HG03045 (cell line): ENCODE measurements around the gene VEGFA.

Experiments
- ATAC-seq: cut with Tn5 transposase; IDR thresholded peaks from one replicate; pipeline ENCODE4 v1.9.1; 2021; ENCODE audit warnings: mild to moderate bottlenecking, moderate library complexity; ENCODE audit not compliant: unreplicated experiment

Gene VEGFA

GRCh38 chr6:43820486-43820885, 50.5 kb downstream of the VEGFA start:
- ATAC-seq, result no peak

DNA sequence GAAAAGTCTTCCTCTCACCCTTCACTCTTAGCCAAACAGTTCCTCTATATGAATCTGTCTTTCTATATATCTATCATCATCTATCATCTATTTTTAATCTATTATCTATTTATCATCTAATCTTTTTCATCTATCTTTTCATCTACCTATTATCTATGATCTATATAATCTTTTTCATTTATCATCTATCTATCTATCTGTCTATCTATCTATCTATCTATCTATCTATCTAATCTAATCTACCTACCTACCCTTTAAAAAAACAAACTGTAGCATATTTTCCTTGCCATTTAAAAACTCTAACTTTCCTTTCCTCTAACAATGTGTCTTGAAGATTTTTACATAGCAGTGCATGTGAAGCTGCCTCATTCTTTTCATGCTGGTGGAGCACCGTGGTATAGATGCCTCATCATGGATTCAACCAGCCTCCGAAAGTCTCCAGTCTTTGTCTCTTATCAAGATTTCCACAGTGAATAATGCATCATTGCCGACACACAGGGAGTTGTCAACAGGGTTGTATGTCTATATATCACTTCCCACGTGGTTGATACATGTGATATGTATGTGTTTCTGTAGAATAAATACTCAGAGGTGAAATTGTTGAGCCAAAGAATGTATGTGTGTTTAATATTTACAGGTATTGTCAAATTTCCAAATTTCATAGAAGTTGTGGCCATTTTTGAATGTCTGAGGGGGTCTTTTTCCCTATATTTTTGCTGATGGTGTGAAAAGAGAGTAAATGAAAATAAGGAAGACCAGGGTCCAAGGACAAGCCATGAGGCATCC, 51.3 kb downstream of the VEGFA start:
- ATAC-seq, result no peak

GRCh38 chr6:43823390-43823789, 53.4 kb downstream of the VEGFA start:
- no peak for ATAC-seq

DNA sequence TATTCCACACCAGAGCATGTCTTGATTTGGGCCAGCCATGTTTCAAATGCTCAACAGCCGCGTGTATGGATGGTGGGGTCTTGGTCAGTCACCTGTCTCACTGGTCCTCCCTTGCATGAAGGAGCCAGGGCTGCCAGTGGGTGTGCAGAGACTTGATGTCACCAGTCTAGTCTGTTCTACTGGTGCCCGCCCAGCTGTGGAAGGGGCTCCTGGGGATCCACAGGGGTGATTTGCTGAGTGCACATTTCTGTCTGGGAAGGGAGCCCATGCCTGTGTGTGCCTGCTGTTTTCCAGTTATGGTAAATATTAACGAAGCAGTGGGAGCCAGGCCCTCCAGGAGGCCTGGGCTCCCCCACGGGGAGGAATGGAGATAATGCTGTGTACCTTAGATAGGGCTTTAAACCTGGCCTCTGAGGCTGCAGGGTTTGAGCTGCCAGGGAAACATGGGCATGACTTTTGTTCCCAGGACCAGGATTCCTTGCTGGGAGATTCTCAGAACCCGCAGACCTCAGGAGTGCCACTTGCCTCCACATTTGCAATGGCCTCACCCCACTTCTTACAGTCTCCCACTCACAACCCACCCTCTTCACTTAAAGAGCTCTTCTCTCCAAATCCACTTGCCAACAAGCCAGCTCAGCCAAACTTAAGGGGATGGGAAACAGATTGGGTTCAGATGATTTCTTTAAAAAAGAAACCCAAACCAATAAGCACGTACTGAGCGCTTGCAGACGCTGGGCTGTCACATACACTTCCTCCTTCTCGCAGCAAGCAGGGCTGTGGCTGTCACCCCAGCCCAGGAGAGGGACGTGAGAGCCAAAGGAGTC, 54.1 kb downstream of the VEGFA start:
- no peak for ATAC-seq

DNA sequence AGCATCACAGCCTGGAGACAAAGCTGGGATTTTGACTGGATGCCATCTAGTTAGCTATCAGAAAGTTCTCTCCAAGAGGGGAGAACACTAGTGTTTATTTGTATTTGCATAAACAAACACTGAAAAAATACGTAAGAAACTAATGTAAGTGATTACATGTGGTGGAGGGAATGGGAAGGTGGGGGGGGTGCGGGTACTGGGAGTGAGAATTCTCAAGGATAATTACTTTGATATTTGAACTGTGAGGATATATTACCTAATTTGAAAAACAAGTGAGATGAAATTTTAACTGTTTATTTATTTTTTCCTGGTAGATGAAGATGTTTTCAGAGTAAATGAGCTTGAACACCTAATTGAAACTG, 54.7 kb downstream of the VEGFA start:
- ATAC-seq, result no peak

DNA sequence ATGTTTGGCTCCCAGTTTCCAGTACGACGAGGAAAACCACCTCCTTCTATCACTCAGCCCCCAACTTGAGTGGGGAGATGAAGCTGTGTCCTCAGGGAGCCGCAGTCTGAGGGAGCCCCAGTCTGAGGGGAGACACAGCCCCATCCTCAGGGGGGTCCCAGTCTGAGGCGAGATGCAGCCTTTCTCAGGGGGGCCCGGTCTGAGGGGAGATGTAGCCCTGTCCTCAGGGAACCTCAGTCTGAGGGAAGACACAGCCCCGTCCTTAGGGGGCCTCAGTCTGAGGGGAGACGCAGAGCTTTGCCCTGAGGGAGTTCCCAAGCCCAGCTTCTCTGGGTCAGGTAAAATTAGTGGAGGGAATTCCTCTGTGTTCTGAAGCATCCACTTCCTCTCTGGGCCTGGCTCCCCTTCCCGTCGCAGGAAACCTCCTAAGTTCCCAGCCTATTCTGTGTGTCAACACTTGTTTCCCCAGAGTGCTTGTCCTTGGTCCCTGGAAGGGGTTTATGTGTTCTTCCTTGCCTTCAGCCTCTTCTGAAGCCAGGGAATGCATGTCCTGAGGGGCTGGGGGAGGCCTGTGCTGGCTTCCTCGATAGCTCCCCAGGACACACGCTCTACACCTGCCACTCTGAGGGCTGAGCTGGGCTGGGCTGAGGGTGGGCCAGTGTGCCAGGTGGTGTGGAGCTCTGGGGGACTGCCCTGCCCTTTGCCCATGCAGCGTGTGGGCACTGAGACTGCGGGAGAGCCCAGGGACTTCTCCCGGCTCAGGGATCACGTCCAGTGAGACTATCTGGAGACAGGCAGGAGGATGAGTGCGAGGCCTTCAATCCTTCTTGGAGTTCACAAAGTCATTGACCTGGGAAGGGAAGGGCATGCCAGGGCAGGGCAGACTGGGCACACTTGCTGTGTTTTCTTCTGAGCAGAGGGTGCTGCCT, 55.4 kb downstream of the VEGFA start:
- ATAC-seq, result no peak

DNA sequence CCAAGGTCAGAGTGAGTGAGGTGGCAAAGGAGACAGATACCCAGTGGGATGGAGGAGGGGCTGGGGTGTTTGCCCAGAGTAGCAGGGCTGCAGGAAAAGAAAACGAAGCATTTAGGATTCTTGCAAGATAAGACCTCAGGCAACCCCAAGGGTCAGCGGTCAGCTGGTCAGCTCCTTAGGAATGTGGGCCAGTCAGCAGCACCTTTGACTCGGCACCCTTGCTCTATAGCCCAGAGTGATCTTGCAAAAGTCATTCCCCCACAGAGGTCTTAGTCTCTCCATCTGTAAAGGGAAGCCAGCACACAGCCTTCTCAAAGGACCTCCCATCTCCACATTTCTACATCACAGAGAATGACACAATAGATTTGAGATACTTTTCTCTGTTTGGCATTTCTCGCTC, 56.7 kb downstream of the VEGFA start:
- no peak for ATAC-seq

GRCh38 chr6:43827898-43828297, 57.9 kb downstream of the VEGFA start:
- no peak for ATAC-seq

DNA sequence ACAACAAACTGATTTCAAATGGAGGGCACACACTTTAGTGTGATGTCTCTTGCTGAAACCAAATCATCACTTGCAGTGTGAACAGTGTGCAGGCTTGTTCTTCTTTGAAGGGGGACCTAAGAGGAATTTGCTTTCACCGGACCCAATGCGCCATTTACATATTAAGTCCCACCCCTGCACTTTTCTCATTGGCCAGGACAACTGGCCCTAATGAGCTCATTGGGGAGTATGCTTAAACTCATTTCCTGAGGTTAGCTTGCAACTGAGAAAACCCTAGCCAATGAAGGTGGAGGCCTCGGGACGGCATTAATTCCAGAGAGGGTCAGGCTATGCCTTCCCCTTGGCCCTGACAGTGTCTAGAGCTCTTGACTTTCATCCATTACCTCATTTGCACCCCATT, 58.7 kb downstream of the VEGFA start:
- ATAC-seq, result no peak

DNA sequence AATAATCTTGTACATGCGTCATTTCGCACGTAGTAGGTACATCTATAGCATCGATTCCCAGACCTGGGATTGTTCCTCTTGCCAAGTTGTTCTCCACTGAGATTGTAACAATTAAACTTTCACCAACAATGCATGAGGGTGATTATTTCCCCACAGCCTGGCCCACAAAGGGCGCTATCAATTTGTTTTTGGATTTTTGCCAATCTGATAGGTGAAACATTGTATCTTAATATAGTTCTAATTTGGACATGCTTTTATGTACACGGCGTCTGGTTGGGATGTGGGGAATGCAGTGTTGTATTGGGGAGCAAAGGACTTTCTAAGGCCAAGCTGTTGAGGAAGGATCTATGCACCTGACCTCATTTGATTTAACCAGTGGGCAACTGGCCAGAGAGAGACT, 59.5 kb downstream of the VEGFA start:
- no peak for ATAC-seq

- no peak for ATAC-seq
These were observed 60.8 kb downstream of the VEGFA start for GRCh38 chr6:43830775-43831174.

- no peak for ATAC-seq
These were observed 61.2 kb downstream of the VEGFA start for GRCh38 chr6:43831191-43831590.

DNA sequence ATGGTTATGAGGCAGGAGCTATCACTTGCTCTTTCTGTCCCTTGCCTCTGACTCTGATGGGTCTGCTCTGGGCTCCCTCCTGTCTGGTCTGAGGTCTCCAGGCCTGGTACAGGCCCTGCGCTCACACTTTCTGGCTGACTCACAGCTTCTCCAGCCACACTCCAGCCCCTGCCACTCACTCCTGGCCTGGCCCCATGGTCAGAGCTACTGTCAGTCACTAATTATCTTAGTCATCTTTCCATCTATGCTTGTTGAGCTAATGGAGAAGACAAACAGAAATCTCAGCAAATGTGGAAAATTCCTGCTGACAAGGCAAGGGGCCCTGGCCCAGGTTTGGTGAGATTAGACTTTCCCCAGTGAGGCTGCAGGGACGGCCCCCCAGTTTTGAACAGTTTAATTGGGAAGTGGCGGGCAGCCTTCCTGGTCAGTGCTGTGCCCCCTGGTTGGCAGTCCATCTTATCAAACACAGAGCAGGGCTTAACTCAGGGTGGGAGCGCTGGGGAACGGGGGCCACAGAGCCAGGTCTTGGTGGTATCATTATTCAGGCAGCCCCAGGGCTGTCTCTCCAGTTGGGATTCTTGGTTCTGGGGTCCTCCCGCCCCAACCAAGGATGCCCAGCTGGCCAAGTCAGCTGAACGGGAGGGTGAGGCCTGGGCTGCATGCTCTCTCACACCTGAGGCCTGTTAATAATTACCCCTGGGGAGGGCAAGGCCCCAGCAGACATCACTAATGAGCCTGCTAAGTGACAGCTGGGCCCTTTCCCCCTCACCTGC, 63.4 kb downstream of the VEGFA start:
- ATAC-seq, result no peak

- ATAC-seq, result no peak
These were observed 64.0 kb downstream of the VEGFA start for GRCh38 chr6:43833996-43834390.

- no peak for ATAC-seq
These were observed 64.6 kb downstream of the VEGFA start for GRCh38 chr6:43834528-43835155.

DNA sequence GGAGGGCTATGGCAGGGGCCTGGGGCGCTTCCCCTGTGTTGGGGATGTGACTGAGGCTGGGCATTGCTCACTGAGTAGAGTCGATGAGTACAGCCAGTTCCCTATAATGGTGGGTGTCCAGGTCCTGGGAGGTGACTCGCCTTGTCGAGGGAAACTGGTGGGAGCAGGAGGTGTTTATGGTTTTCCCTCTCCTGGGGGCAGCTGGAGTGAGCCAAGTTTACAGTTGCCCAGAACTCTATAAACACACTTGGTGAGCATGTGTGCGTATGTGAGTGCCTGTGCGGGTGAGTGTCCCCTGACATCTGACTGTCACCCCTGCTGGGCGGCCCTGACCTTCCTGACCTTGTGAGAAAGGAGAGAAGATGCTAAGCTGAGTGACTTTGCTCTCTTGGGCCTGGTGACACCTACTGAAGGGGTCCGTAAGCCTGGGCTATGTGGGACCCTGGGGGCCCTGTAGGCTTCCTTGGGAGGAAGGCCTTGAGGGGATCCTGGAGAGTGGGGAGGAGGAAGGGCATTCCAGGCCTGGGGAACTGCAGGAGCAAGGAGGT, 65.9 kb downstream of the VEGFA start:
- ATAC-seq, result no peak
